Upper lobe of right lung (tissue), 1 donor: ENCODE results near the gene GATA2. TPM values are rescaled to one million over a fixed set of nuclear protein-coding genes. Genes with fewer than 3 reads are reported as not detected.

Experiments
- ATAC-seq: fragments of 200-7000 bp; cut with Tn5 transposase; one replicate; pipeline ENCODE4 v1.9.1; 2020; ENCODE audit warnings: mild to moderate bottlenecking, moderate library complexity
- DNase-seq: peaks from one replicate; pipeline ENCODE4 v3.0.0-alpha.2; 2020
- H3K27ac ChIP-seq: fragments of 200-600 bp; one replicate; pipeline ENCODE4 v1.8.0; 2022
- H3K27me3 ChIP-seq: fragments of 200-600 bp; one replicate; pipeline ENCODE4 v1.8.0; 2022; ENCODE audit warnings: mild to moderate bottlenecking
- H3K36me3 ChIP-seq: fragments of 200-600 bp; one replicate; pipeline ENCODE4 v1.8.0; 2022
- H3K4me1 ChIP-seq: fragments of 200-600 bp; one replicate; pipeline ENCODE4 v1.8.0; 2022
- H3K4me3 ChIP-seq: fragments of 200-600 bp; one replicate; pipeline ENCODE4 v1.8.0; 2022; ENCODE audit warnings: mild to moderate bottlenecking
- H3K9me3 ChIP-seq: fragments of 200-600 bp; one replicate; pipeline ENCODE4 v1.8.0; 2022
- intact Hi-C: fragments of 100-400 bp; cut with DNase I; formaldehyde crosslinking; loops from one replicate; pipeline ENCODE4 v1.11.0; 2022
- total RNA-seq: library from RNA; stranded (reverse); fragmentation: NEBNext Ultra II Directional; extraction: Animal tissue kit (Norgen Biotek cat#: 25700); gene quantifications from one replicate; pipeline ENCODE4 v1.2.1, GENCODE V29; 2021
- TF ChIP-seq, protein P1 (sequence below): fragments of 200-600 bp; IDR thresholded peaks from one replicate; pipeline ENCODE4 v1.8.0; 2022; ENCODE audit warnings: antibody characterized with exemption
- donor health status: DM: no; HTN: yes; CAD: no; lungs with severe emphysema.

The GATA2 gene
- total RNA-seq, 1 donor from 2014 or later, result 86.6 TPM

DNA sequence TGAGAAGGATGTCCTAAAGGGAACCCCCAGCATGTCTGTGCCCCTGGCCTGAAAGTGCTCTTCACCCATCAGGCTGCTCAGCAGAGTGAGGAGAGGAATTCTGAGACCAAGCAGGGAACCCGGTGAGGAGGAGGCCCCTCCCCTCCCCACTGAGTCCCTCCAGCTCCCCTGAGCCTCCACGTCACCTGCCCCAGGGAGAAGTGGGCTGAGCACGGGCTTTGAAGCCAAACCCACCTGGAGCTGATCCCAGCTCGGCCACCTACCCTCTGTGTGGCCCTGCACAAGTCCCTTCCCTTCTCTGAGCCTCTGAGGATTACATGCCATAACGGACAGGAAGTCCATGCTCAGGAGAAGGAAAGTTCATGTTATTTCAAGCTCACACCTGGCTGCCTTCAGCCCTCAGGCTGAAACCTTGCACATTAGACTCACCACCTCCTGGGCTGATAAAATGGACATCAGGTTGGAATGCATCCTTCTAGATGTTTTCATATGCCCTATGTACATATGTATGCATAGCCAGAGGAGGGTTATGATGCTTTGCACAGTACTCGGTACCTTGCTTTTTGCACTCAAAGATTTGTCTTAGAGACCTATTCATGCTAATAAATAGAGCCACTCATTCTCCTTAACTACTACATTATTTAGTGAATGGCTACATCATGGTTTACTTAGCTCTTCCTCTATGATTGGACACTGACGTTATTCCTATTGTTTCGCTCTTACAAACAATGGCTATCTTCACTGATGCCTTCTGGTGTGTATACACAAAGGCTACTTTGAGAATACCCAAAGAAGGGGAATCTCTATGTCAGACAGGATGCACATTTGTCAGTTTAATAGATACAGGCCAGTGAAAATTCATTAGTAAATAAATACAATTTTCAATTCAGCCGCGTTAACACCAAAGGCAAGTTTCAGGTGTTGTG is 31.6 kb upstream of the GATA2 start:
- intact Hi-C loops, result no loop called here
- no peak for DNase-seq
- H3K36me3 ChIP-seq, result no peaks in the 10 kb centered on the region
- H3K4me3 ChIP-seq, result no peak overlapping the region
- H3K4me1 ChIP-seq, result no peaks in the 10 kb centered on the region
- peak; percentile 9 for ATAC-seq
- no peaks in the 10 kb centered on the region for H3K27me3 ChIP-seq
- no peaks in the 10 kb centered on the region for H3K9me3 ChIP-seq
- TF ChIP-seq, protein P1, sequence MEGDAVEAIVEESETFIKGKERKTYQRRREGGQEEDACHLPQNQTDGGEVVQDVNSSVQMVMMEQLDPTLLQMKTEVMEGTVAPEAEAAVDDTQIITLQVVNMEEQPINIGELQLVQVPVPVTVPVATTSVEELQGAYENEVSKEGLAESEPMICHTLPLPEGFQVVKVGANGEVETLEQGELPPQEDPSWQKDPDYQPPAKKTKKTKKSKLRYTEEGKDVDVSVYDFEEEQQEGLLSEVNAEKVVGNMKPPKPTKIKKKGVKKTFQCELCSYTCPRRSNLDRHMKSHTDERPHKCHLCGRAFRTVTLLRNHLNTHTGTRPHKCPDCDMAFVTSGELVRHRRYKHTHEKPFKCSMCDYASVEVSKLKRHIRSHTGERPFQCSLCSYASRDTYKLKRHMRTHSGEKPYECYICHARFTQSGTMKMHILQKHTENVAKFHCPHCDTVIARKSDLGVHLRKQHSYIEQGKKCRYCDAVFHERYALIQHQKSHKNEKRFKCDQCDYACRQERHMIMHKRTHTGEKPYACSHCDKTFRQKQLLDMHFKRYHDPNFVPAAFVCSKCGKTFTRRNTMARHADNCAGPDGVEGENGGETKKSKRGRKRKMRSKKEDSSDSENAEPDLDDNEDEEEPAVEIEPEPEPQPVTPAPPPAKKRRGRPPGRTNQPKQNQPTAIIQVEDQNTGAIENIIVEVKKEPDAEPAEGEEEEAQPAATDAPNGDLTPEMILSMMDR, result no peak
- no peak overlapping the region for H3K27ac ChIP-seq

DNA sequence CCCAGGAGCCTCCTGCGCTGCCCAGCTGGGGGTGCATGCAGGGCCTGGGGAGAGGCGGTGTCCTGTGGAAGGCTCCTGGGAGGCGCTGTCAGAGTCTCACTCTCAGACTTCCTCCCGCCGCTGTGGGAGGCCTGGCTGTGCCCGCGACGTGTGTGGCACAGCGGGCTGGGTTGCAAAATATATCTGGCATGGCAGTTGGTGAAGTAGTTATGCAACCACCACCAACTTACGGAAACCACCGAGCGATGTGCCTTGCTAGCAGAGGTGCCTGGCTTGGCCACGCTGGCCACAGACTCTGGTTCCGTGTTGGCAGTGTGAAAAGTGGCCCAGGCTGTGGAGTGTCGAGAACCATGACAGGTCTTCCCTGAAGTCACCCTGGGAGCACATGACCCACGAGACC is 30.6 kb upstream of the GATA2 start:
- intact Hi-C loops, result no loop called here
- Histone ChIP-seq H3K36me3 (no peaks in the 10 kb centered on the region), H3K4me1 (no peaks in the 10 kb centered on the region), H3K4me3 (no peak overlapping the region), H3K27me3 (no peaks in the 10 kb centered on the region), H3K27ac (no peak overlapping the region), H3K9me3 (no peaks in the 10 kb centered on the region)
- ATAC-seq (peak; percentile 56), DNase-seq (no peak)
- TF ChIP-seq, protein P1, result no peak

DNA sequence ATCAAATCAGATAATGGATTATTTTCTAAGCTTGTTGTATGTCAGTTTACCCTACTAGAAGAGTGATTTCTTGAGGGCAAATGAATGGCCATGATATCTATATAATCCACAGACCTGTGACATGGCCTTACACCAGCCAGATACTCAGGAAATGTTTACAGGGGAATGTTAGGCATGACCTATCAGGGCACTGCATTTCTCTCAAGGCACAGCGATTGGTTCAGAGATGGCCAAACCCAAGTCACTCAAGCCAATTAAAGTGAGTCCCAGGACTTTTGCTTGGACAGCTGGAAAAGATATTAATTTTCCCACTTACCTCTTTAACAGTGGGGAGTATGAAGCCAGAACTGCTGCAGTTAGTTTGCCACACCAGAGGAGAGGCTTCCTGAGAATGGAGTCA is 28.7 kb upstream of the GATA2 start:
- TF ChIP-seq, protein P1, result no peak
- Histone ChIP-seq H3K27ac (no peak overlapping the region), H3K27me3 (no peaks in the 10 kb centered on the region), H3K9me3 (no peaks in the 10 kb centered on the region), H3K4me1 (no peaks in the 10 kb centered on the region), H3K4me3 (no peak overlapping the region), H3K36me3 (no peaks in the 10 kb centered on the region)
- ATAC-seq (no peak), DNase-seq (no peak)
- intact Hi-C loops, result no loop called here

DNA sequence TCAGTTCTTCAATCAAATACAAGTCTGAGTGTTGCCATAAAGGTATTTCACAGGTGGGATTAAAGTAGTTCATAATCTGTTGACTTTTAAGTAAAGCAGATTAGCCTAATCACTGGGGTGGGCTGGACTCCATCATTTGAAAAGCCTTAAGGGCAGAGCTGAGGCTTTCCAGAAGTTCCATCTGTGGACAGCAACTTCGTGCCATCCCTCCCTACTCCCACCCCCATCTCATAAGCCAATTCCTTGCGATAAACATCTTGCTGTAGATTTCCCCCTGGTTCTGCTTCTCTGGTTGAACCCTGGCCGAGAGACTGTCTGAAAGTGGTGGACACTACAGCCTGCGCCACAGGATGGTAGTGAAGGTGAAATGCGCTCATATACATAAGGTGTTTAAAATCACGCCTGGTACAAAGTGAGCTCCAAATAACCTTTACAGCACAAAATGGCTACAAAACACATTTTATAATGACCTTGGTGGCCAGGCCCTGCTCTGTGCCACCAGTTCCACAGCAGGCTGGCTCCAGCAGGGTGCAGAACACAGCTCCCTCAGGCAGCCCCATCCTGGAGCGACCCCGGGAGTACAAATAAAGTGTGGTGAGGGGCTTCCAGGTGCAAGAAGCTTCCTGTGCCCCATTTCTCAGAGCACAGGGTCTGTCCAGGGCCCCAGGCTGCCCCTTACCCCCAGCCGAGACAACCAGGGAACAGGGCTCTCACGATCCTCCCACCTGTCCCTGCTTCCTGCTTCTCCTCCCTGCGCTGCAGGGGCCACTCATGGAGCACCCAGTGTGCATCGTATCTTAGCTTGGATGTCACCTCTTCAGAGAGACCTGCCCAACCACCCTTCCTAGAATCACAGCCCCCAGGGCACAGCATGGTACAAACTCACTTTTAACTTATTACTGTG is 25.8 kb upstream of the GATA2 start:
- Histone ChIP-seq H3K4me3 (no peak overlapping the region), H3K36me3 (no peaks in the 10 kb centered on the region), H3K9me3 (no peaks in the 10 kb centered on the region), H3K27me3 (no peaks in the 10 kb centered on the region), H3K27ac (no peak overlapping the region), H3K4me1 (no peaks in the 10 kb centered on the region)
- DNase-seq, result no peak
- TF ChIP-seq, protein P1, result no peak
- intact Hi-C loops, result no loop called here
- ATAC-seq, result no peak

DNA sequence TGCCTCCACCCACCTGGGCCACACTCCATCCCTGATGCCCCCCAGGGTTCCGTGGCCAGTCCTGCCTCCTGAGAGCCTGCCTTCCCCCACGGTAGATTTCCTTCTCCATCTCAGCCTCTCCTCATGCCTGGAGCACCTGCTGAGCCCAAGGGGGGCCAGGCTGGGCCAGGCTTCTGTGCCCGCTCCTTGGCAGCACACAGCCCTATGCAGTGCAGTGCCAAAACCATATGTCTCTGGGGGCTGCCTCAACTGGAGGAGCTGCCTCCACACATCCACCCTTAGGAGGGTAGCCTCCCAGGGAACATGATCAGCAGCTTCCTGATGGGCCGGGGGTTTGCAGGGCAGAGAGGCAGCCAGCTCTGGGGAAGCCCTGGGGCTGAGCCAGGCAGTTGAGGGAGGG is 24.6 kb upstream of the GATA2 start:
- ATAC-seq (no peak), DNase-seq (no peak)
- Histone ChIP-seq H3K4me3 (no peak overlapping the region), H3K9me3 (no peaks in the 10 kb centered on the region), H3K27me3 (no peaks in the 10 kb centered on the region), H3K36me3 (no peaks in the 10 kb centered on the region), H3K27ac (no peak overlapping the region), H3K4me1 (no peaks in the 10 kb centered on the region)
- intact Hi-C loops, result no loop called here
- TF ChIP-seq, protein P1, result no peak
